M059J (cell line): ENCODE results near the gene RGS7BP. TPM values are rescaled to one million over a fixed set of nuclear protein-coding genes. Genes with fewer than 3 reads are reported as not detected.
"Not testable (repeated sequence)": the region's sequence is repeated elsewhere in the genome, so short reads cannot be mapped to it uniquely, and the experiment has no call there.

Experiments used
- DNase-seq: peaks from one replicate; pipeline ENCODE4 v3.0.0-alpha.2; 2012; ENCODE audit warnings: low read depth
- total RNA-seq: library from RNA; depleted of rRNA; stranded (reverse); fragments of >200 nt; shearing (Covaris generic); gene quantifications from 2 replicates; pipeline ENCODE4 v1.2.3, GENCODE V29; 2014

RGS7BP gene
- total RNA-seq, 1 experiment from 2014 or later: not detected

GRCh38 chr5:64558641-64559040, 52.8 kb downstream of the RGS7BP start:
- not testable (repeated sequence) for DNase-seq

DNA sequence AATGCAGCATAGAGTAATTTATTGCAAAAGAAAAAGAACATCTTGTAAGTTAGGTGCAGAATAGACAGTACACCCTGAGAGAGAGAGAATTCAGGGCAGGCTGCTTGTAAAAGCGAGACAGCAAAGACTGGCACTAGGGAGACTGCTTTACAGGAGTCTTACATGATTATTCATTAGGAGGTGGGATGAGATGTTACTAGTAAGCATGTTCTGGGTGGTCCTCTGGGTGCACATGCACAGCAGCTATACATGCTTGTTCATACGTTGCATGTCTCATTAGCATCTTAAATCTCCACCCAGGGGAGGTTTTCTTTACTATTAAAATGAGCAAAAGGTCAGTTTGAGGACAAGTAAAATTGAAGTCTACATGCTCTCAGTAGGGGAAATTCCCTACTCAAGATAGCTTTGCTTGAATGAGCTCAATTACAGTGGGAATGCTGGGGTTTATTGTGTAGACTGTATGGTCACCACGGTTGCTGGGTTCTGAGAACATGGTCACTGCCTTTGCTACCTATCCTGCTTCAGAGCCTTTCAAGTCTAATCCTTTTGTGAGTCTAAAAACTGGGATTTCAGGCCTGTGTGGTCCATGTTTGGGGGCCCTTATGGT, 60.6 kb downstream of the RGS7BP start:
- no peak for DNase-seq

GRCh38 chr5:64569858-64570257, 64.0 kb downstream of the RGS7BP start:
- DNase-seq: no peak

DNA sequence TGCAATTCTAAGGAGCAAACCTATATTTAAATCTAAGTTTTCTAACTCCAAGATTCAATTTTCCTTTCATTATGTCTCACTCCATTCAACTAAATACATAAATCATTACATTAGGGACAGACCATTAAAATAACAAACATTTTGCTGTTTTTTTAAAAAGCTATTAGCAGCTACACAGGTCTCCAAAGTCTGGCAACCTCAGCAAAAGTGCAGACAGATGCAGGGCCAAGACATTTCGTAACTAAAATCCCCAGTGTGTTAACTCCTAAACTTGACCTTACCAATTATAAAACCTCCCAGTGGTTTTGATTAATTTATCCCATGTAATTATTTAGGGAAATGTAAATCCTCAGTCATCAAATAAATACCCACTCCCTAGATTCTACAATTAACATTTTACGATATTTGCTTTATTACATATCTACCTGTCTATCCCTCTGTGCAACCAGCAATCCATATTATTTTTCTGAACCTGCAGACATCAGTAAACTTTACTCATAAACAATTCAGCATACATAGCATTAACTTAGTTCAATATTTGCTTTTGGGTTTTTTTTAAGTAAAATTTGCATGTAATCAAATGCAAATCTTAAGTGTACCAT, 64.7 kb downstream of the RGS7BP start:
- DNase-seq: no peak

GRCh38 chr5:64575561-64575960, 69.7 kb downstream of the RGS7BP start:
- no peak for DNase-seq

DNA sequence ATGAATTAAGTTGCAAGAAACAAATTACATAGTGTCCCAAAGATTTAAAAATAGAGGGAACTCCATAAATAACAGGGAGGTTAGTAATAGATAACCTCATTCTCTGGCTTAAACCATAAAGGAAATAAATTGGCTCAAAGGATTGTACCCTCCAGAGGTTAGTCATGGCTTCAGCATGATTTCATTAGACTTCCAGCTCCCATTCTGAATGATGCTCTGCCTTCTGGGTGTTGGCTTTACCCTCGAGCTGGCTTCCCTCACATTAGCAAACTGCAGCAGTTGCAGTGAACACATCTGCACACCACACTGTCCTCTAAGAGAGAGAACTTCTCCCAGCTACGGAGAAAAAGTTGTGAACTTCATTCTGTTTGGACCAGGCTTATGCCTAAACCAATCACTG, 70.4 kb downstream of the RGS7BP start:
- no peak for DNase-seq

DNA sequence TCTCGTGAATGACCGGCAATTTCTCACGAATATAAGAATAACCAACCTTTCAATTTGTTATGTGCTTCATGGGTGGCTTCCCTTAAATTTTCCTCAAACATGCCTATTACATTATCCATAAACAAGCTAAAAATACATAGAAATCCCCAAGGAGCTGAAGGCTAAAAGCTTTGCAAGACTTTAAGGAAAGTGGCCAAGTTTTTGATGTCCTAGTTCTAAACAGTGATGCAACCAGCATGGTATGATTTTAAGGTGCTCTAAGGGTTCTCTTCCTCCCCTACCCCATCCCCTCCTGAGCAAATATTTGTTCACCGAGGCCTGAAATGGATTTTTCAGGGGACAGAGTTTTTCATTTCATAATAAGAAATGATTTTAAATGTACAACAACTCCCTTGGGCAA, 79.8 kb downstream of the RGS7BP start:
- no peak for DNase-seq

DNA sequence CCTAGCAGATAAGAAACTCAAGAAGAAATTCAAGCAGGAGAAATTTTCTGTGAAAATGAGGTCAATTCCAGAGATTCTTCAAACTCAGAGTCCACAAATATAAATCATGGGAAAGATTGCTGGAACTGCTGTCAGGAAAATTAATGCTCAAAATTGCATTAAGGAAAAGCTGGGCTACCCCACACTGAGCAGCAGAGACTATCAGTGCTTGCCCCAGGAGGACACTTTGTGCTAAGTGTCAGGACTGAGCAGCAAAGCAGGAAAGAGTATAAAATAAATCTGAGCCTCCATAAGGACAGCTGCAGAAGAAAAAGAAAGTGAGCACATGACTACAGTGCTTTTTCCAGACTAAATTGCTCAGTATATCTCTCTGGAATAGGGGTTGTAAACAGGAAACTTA, 81.6 kb downstream of the RGS7BP start:
- no peak for DNase-seq

DNA sequence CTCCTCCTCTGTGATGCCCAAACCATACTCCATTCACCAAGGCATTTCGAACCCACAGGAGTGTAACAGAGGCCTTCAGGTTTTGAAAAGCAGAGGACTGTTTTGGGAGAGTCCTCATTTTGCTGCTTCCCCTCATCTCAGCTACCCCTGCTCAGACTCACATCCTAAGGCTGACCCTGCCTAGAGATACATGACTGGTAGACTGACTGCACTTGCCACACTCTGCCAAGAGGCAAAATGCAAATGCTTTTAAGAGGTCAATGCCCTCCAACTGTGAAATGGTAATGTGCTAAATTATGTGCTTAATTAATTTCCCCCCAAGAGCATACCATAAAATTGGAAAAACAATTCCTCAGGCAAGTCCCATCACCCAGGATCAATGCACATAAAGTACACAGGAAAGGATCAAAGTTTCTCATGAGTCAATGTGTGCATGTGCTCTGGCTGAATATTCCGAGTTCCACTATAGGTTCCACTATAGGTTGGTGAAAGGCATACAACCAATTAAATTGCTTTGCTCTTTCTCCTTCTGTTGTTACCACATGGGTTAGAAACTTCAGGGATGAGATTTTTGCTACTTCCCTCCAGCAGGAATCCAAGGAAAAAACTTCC, 87.0 kb downstream of the RGS7BP start:
- no peak for DNase-seq

DNA sequence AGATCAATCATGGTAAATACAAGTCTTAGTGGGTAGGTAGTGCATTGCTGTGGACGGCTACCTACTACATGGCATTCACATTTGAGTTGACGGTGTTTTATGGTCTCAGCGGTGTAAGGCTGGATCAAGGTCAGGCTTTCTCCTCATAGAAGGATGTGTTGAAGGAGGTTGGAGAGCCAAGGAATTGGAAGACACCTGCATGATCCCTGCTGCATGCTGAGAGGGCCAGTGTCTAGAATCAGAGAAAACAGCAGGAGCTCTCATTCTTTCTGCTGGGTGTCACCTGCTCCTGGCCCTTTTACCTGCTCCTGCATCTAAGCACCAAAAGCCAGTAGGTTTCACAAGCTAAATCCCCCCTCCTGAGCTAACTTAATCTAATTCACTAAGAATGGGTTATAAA, 88.2 kb downstream of the RGS7BP start:
- no peak for DNase-seq

- DNase-seq: no peak
Measured at GRCh38 chr5:64594601-64595000, 88.8 kb downstream of the RGS7BP start.

- no peak for DNase-seq
Measured at GRCh38 chr5:64595031-64595855, 89.4 kb downstream of the RGS7BP start.

DNA sequence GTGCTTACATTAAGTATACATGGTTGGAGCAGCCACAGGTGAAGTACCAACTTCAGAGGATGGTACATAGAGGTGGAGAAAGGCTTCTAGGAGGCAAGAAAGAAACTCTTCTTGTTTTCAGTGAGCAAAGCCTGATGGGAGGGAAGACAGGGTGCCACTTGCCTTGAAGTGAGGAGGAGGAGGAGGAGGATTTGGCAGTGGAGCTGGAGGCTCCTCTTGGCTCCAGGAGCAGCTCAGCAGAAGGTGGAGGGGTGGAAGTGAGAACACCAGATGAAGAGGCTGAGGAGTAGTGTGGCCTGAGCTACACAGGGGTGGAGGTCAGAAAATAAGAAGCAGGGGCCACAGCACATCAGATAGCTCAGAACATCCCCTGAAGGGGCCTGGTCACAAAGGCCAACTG, 93.4 kb downstream of the RGS7BP start:
- no peak for DNase-seq

DNA sequence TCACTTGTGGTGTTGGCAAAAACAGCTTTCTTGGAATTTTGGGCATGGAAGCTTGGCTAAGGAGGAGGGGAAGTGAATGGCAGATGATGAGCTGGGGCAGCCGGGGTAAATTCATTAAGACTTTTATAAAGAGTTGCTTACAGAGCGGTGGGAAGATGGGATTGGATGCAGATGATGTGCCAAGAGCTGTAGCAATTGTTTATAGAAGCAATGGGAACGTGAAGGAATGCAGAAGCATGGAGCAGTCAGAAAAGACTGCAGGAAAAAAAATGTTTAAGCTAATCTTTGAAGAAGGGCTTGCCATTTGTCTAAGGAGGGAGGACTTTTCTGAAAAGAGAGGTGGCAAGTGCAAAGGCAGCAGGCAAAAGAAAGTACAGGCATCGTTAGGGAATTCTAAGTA, 97.9 kb downstream of the RGS7BP start:
- no peak for DNase-seq

DNA sequence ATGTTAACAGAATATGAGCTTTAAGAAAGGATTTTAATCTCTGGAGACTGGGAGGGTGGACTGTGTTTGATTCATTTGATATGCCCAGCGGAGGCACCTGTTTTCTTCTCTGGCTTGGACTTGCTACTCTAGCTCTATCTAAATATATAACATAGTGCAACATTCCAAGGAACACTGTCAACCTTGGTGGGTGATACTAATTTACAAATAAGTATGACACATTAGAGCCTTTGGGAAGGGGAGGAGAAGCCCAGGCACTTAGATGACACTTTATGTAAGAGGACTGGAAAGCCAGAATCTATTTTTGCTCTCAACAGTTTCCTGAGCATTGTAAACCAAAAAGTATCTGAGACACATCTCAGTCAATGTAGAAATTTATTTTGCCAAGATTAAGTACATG, 101.1 kb downstream of the RGS7BP start:
- no peak for DNase-seq

DNA sequence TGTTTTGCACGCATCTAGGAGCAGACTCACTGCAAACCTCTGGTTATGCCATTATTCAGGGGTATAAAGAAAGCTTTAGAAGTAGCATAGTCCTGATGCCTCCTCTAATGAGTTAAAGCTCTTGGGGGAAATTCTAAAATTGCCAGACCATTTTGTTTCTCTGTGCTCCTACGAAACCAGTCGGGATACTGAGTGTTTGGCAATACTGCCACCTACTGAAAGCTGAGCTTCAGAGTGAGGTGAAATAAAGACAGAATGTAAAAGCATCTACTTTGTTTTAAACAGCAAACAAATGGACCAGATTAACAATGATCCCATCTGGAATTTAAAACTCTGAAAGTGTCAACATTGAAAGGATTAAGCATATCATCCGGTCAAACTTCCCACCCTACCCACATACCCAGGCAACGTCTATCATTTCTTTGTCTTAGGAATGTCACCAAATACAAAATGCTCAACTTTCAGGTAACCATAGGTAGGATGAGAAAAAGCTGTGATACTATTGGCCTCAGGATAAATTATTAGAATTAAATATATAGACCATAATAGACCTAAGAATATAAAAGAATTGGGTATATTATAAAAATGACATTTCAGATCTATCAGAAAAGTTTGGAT, 106.6 kb downstream of the RGS7BP start:
- DNase-seq: peak; percentile 52

DNA sequence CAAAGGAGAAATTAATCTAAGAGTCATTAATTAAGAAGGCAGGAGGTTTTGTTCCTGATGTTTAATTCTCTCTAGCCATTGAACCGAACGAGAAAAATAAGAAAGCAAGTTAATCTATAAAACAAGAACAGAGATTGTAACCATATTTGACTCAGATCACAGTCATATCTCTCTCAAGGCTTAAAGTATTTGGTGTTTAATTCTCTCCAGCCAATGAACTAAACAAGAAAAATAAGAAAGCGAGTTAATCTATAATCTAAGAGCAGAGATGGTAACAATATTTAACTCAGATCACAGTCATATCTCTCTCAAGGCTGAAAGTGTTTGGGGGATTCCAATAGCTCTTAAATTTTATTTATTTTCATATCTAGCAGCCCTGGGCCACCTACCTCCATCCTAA, 110.1 kb downstream of the RGS7BP start:
- DNase-seq: no peak

DNA sequence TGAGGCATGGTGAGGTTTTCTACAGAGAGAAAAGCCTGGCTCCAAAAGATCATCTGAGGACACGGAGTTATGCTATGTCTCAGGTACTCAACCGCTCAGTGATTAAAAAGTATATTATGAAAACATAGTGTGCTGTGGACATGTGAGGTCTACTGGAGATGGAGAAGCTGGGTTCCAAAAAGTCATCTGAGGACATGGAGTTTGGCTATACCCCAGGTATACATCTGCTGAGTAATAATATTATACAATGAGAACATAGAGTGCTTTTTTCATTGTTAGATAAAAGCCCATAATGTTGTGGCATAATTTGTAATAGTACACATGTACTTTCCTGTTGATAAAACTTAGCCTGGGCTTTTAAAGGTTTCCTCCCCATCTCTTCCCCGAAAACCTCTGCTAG, 113.8 kb downstream of the RGS7BP start:
- no peak for DNase-seq

- DNase-seq: no peak
Measured at GRCh38 chr5:64622991-64623390, 117.2 kb downstream of the RGS7BP start.

DNA sequence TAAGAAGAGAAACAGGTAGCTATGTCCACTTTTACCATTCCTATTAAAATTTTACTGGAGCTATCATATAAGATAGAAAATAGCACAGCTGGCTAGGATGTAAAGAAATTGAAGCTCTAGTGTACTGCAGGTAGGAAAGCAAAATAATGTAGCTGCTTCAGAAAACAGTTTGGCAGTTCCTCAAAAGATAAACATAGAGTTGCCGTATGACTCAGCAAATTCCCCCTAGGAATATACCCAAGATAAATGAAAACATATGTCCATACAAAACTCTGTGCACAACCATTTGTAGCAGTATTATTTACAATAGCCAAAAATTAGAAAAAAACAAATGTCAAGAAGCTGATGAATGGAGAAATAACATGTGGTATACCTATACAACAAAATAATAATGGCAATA, 119.9 kb downstream of the RGS7BP start:
- no peak for DNase-seq

DNA sequence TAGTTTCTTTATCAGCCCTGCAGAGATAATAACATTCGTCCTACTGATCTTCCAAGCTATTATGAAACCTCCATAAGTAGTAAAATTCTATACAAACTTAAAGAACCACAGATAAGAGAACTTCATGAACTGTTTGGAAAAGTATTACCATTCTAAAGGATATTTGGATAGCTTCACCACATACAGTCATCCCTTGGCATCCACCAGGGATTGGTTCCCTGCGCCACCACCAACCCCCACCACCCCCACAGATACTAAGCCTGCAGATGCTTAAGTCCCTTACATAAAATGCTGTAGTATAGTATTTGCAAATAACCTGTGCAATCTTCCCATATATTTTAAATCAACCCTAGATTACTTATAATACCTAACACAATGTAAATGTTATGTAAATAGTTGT, 123.1 kb downstream of the RGS7BP start:
- DNase-seq: no peak

DNA sequence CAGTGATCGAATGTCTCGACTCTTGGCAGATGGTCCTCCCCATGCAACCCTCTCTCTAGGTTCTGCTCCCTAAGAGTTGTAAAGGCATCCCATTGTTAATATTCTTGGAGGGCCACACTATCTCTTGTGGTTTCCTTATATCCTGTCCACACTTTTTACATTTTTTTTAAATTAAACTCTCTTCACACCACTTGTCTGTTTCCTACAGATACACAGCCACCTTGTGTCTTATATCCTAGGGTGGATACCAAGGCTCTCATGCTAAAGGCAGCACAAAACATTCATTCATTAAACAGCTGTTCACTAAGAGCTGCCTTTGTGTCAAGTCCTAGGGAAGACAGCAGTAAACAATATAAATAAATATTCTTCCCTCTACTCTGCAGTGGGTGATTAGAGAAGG, 124.0 kb downstream of the RGS7BP start:
- no peak for DNase-seq
